Sigmoid colon (tissue), 7 donors: Measurements from ENCODE around the gene IRF2BPL. TPM values are rescaled to one million over a fixed set of nuclear protein-coding genes. Genes with fewer than 3 reads are reported as not detected.

Experiments
- DNase-seq: peaks from one replicate; pipeline ENCODE4 v3.0.0-alpha.2; 2019
- H3K27ac ChIP-seq, 4 donors: fragments of 200-600 bp; sonication (generic); one replicate each; pipeline ENCODE4 v1.5.1; 2016 to 2019; ENCODE audit warnings: mild to moderate bottlenecking in 1 of 4
- H3K27me3 ChIP-seq, 3 donors: fragments of 200-600 bp; sonication (generic); one replicate each; pipeline ENCODE4 v1.5.1; 2019; ENCODE audit warnings: mild to moderate bottlenecking in 1 of 3
- H3K36me3 ChIP-seq, 4 donors: fragments of 200-600 bp; sonication (generic); one replicate each; pipeline ENCODE4 v1.5.1; 2016 to 2019
- H3K4me1 ChIP-seq, 4 donors: fragments of 200-600 bp; sonication (generic); one replicate each; pipeline ENCODE4 v1.5.1; 2017 to 2019
- H3K4me3 ChIP-seq, 4 donors: fragments of 200-600 bp; sonication (generic); one replicate each; pipeline ENCODE4 v1.5.1; 2017 to 2019; ENCODE audit warnings: mild to moderate bottlenecking in 2 of 4, moderate library complexity in 1 of 4
- H3K9me3 ChIP-seq, 4 donors: fragments of 200-600 bp in 3 of 4; sonication (generic) in 3 of 4; one replicate each; pipeline versions ENCODE4 v1.5.1 to v1.6.1; 2013 to 2019
- EP300 ChIP-seq, 4 donors: sonication (generic); formaldehyde crosslinking; IDR thresholded peaks; one replicate each; pipeline ENCODE4 v1.6.1; 2017; ENCODE audit warnings: antibody characterized with exemption in 4 of 4
- POLR2A ChIP-seq, 2 donors: fragments of 450-650 bp; IDR thresholded peaks; one replicate each; pipeline ENCODE4 v1.6.1; 2016; ENCODE audit warnings: antibody characterized with exemption in 2 of 2, mild to moderate bottlenecking in 2 of 2, moderate library complexity in 2 of 2
- POLR2AphosphoS5 ChIP-seq, 4 donors: sonication (generic); formaldehyde crosslinking; IDR thresholded peaks; one replicate each; pipeline ENCODE4 v1.6.1; 2017; ENCODE audit warnings: antibody characterized with exemption in 4 of 4
- WGBS, 2 donors: extraction: QIAGEN DNeasy Blood & Tissue Kit; methylation state at CpG; one replicate each; pipeline ENCODE4 v1.1.7; 2013; 5-methylcytosine and 5-hydroxymethylcytosine counted together
- intact Hi-C: fragments of 100-400 bp; cut with DNase I; formaldehyde crosslinking; loops from one replicate; pipeline ENCODE4 v1.15.1; 2023
- polyA plus RNA-seq, 3 donors: library from polyadenylated mRNA; stranded (reverse); fragments of 200-250 nt; gene quantifications; one replicate each; pipeline ENCODE4 v1.2.3, GENCODE V29; 2013
- total RNA-seq, 4 donors: library from RNA; depleted of rRNA; stranded (reverse); fragments of >200 nt; gene quantifications; one replicate each; pipeline ENCODE4 v1.1.0, GENCODE V29; 2016
- TF ChIP-seq, protein P1 (sequence below), 4 experiments: fragments of 450-650 bp in 3 of 4; fragments of 200-600 bp in 1 of 4; IDR thresholded peaks; one replicate each; pipeline ENCODE4 v1.5.1; 2016 to 2019; ENCODE audit warnings: antibody characterized with exemption in 4 of 4, mild to moderate bottlenecking in 3 of 4, moderate library complexity in 2 of 4
- donor health status: healthy with polysubstance abuse.
- donor health status: Bipolar disorder and iron deficiency.
- donor health status: healthy.

IRF2BPL gene
- total and polyA plus RNA-seq, 7 donors: 3.0 to 63.1 (median 34.7) TPM

DNA sequence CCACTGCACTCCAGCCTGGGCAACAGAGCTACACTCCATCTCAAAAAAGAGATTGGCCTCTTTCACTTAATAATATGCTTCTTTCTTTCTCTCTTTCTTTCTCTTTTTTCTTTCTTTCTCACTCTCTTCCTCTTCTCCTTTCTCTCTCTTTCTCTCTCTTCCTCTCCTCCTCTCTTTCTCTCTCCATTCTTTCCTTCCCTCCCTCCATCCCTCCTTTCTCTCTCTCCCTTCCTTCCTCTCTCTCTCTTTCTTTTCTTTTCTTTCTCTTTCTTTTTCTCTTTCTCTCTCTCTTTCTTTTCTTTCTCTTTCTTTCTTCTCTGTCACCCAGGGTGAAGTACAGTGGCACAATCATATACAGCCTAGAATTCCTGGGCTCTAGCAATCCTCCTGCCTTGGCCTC is 38.4 kb downstream of the IRF2BPL start:
- Histone ChIP-seq H3K4me3 (no peak overlapping the region), H3K36me3 (no peaks in the 10 kb centered on the region), H3K27ac (no peak overlapping the region), H3K4me1 (no peaks in the 10 kb centered on the region), H3K9me3 (no peaks in the 10 kb centered on the region), H3K27me3 (no peaks in the 10 kb centered on the region)
- TF ChIP-seq, protein P1, sequence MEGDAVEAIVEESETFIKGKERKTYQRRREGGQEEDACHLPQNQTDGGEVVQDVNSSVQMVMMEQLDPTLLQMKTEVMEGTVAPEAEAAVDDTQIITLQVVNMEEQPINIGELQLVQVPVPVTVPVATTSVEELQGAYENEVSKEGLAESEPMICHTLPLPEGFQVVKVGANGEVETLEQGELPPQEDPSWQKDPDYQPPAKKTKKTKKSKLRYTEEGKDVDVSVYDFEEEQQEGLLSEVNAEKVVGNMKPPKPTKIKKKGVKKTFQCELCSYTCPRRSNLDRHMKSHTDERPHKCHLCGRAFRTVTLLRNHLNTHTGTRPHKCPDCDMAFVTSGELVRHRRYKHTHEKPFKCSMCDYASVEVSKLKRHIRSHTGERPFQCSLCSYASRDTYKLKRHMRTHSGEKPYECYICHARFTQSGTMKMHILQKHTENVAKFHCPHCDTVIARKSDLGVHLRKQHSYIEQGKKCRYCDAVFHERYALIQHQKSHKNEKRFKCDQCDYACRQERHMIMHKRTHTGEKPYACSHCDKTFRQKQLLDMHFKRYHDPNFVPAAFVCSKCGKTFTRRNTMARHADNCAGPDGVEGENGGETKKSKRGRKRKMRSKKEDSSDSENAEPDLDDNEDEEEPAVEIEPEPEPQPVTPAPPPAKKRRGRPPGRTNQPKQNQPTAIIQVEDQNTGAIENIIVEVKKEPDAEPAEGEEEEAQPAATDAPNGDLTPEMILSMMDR (IDR thresholded peaks at IDR 0.05): no peak
- no peak for TF ChIP-seq EP300 (IDR thresholded peaks at IDR 0.05)
- TF ChIP-seq POLR2AphosphoS5 (IDR thresholded peaks at IDR 0.05): no peak
- TF ChIP-seq POLR2A (IDR thresholded peaks at IDR 0.05): no peak
- intact Hi-C loops: no loop called here
- no peak for DNase-seq

DNA sequence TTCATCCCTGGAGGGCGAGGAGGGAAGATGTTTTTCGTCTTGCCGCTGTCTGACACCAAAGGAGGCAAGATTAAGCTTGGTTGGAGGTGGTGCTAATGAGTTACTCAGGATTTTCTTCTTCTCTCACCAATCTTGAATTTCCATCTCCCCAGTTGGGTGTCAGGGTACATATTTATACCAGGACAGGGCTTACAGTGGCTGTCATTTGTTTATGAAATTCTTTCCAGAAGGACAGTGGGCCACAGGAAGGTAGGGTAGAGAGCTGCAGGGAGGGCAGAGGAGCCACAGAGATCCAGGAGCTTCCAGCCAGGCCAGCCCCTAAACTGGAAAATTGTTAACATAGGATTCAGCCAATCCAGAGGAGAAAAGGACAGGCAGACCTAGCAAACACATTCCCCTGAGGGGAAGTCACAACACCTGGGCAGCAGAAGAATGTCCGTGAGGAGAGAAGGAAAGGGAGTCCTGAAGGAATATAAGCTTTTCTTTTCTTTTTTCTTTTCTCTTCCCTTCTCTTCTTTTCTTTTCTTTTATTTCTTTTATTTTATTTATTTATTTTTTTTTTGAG is 40.5 kb downstream of the IRF2BPL start:
- Histone ChIP-seq H3K4me1 (no peaks in the 10 kb centered on the region), H3K27me3 (no peaks in the 10 kb centered on the region), H3K9me3 (no peaks in the 10 kb centered on the region), H3K36me3 (no peaks in the 10 kb centered on the region), H3K27ac (no peak overlapping the region), H3K4me3 (no peak overlapping the region)
- 92 to 95% methylated on average over 4 of the region's 4 CpGs for WGBS, 2 donors
- no peak for DNase-seq
- no peak for TF ChIP-seq EP300 (IDR thresholded peaks at IDR 0.05)
- intact Hi-C loops: no loop called here

DNA sequence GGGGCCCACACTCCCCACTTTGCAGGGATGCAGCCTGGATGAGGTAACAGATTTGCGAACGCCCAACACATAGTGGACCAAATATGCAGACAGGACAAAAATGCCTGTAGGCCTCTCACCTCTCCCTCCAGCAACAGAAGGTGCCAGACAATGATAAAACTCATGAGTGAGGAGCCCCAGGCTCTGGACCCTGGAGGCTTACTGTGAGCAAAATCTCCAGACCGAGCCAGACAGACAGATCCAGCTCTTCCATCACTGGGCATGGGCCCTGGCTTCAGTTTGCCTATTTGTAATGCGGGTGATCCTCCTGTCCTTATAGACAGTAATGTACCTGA is 42.3 kb downstream of the IRF2BPL start:
- TF ChIP-seq, protein P1 (IDR thresholded peaks at IDR 0.05): no peak
- no peak for TF ChIP-seq EP300 (IDR thresholded peaks at IDR 0.05)
- TF ChIP-seq POLR2A (IDR thresholded peaks at IDR 0.05): no peak
- TF ChIP-seq POLR2AphosphoS5 (IDR thresholded peaks at IDR 0.05): no peak
- no peak for DNase-seq
- H3K36me3 ChIP-seq: no peaks in the 10 kb centered on the region
- no peak overlapping the region for H3K4me3 ChIP-seq
- intact Hi-C loops: no loop called here
- H3K27me3 ChIP-seq: no peaks in the 10 kb centered on the region
- WGBS, 2 donors: 96 to 97% methylated on average over 4 of the region's 4 CpGs
- H3K4me1 ChIP-seq: no peaks in the 10 kb centered on the region
- H3K9me3 ChIP-seq: peaks cover 0 to 3% (median 0%) of the 10 kb centered on the region in 4 donors
- no peak overlapping the region for H3K27ac ChIP-seq

DNA sequence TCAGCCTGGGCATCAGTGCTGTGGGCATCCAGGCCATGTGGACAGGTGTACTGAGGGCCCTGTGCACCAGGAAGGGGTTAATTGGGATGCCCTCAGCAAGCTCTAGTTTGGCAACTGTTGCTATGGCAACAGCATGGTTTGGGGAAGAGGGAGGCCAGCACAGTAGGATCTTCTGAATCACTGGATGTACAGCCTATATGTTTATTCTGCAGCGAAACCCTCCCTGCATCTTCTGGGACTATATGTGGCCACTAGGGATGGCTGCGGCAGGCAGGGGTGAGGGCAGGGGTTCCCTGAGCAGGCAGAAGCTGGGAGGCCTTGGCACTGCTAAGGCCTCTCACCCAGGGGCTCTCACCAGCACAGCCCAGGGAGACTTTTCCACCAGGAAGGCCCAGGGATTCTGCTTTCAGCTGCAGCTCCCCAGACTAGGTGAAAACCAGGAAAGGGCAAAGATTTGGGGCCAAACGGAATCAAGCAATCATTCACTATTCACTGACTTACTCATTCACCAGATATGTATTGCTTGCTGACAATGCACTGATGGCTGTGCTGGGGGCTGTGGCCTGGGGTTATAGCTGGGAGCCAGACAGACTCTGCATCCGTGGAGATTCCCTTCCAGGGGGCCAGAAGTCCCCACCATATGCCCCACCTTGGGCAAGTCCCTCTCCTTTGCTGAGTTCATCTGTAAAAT is 42.8 kb downstream of the IRF2BPL start:
- Histone ChIP-seq H3K27me3 (no peaks in the 10 kb centered on the region), H3K27ac (no peak overlapping the region), H3K9me3 (peaks cover 0 to 3% (median 0%) of the 10 kb centered on the region in 4 donors), H3K4me1 (no peaks in the 10 kb centered on the region), H3K36me3 (no peaks in the 10 kb centered on the region), H3K4me3 (no peak overlapping the region)
- DNase-seq: no peak
- TF ChIP-seq POLR2AphosphoS5 (IDR thresholded peaks at IDR 0.05) (no peak), EP300 (IDR thresholded peaks at IDR 0.05) (no peak), POLR2A (IDR thresholded peaks at IDR 0.05) (no peak)
- TF ChIP-seq, protein P1 (IDR thresholded peaks at IDR 0.05): no peak
- intact Hi-C loops: no loop called here
- 89 to 91% methylated on average over 4 of the region's 4 CpGs for WGBS, 2 donors

DNA sequence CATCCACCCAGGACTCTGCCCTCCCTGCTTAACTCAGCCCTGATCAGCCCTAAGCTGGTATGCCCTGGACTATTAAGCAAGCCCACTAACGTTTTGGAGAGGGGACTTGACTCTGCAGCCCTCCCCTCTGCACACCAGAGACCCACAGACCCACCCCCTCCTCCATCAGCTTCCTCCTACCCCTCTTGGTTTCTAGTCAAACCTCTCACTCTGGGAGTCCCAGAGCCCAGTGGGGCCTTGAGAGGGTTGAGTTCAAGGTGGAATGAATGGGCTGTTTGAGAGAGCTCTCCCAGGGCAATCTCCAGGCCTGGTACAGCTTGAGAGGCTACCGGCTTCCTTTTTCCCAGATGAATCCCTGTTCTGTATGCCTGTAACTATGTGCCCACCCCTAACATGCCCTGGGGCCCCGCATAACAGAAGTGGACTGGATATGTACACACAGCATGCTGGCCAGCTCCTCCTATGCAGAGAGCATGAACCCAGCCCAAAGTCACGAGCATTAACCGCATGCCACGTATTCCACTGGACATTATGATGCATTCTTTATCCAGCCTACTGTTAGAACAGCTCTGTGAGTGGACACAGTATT is 43.6 kb downstream of the IRF2BPL start:
- Histone ChIP-seq H3K9me3 (peaks cover 0 to 3% (median 0%) of the 10 kb centered on the region in 4 donors), H3K27ac (no peak overlapping the region), H3K27me3 (no peaks in the 10 kb centered on the region), H3K36me3 (no peaks in the 10 kb centered on the region), H3K4me3 (no peak overlapping the region), H3K4me1 (no peaks in the 10 kb centered on the region)
- intact Hi-C loops: no loop called here
- no peak for DNase-seq
- 73 to 81% methylated on average over 6 of the region's 6 CpGs for WGBS, 2 donors
- TF ChIP-seq, protein P1 (IDR thresholded peaks at IDR 0.05): no peak
- TF ChIP-seq POLR2AphosphoS5 (IDR thresholded peaks at IDR 0.05): no peak
- TF ChIP-seq EP300 (IDR thresholded peaks at IDR 0.05): no peak
- no peak for TF ChIP-seq POLR2A (IDR thresholded peaks at IDR 0.05)
